Measurements from ENCODE around the gene PPP4R3A.
"Not testable (repeated sequence)": the region's sequence is repeated elsewhere in the genome, so short reads cannot be mapped to it uniquely, and the experiment has no call there.

Gene PPP4R3A

GRCh38 chr14:91409240-91409639 lies 100.9 kb downstream of the PPP4R3A start:
- not testable (repeated sequence) for DNase-seq (ENCODE audit: low read depth)
